Peyer's patch (tissue), 4 donors: ENCODE measurements around the gene TMPRSS13. TPM values are rescaled to one million over a fixed set of nuclear protein-coding genes. Genes with fewer than 3 reads are reported as not detected.
A peak's percentile ranks its signal among the peaks of the same experiment; 100 is the strongest.

Experiments used
- DNase-seq, 3 donors: peaks; one replicate each; pipeline ENCODE4 v3.0.0-alpha.2; 2017 to 2019
- H3K27ac ChIP-seq, 4 donors: fragments of 200-600 bp; sonication (generic); one replicate each; pipeline ENCODE4 v1.5.1; 2016 to 2019
- H3K27me3 ChIP-seq, 2 donors: fragments of 200-600 bp; sonication (generic); one replicate each; pipeline ENCODE4 v1.5.1; 2019
- H3K36me3 ChIP-seq, 3 donors: fragments of 200-600 bp; sonication (generic); one replicate each; pipeline ENCODE4 v1.5.1; 2016 to 2019
- H3K4me1 ChIP-seq, 4 donors: fragments of 200-600 bp; sonication (generic); one replicate each; pipeline ENCODE4 v1.5.1; 2016 to 2019
- H3K4me3 ChIP-seq, 4 donors: fragments of 200-600 bp; sonication (generic); 1 replicate in 3 of 4; 2 replicates in 1 of 4; pipeline ENCODE4 v1.5.1; 2016 to 2019; ENCODE audit warnings: mild to moderate bottlenecking in 1 of 4
- H3K9me3 ChIP-seq, 4 donors: fragments of 200-600 bp; sonication (generic); one replicate each; pipeline ENCODE4 v1.5.1; 2016 to 2019; ENCODE audit warnings: mild to moderate bottlenecking in 1 of 4
- POLR2A ChIP-seq, 2 donors: fragments of 450-650 bp; IDR thresholded peaks; one replicate each; pipeline ENCODE4 v1.5.1; 2017; ENCODE audit warnings: antibody characterized with exemption in 2 of 2, mild to moderate bottlenecking in 2 of 2, moderate library complexity in 2 of 2
- total RNA-seq, 4 donors: library from RNA; depleted of rRNA; stranded (reverse); fragments of >200 nt; gene quantifications; one replicate each; pipeline ENCODE4 v1.1.0, GENCODE V29; 2016
- TF ChIP-seq, protein P1 (sequence below), 6 experiments: fragments of 450-650 bp in 4 of 6; fragments of 200-600 bp in 2 of 6; sonication (generic) in 1 of 6; IDR thresholded peaks; one replicate each; pipeline ENCODE4 v1.5.1; 2017 to 2019; ENCODE audit warnings: antibody characterized with exemption in 6 of 6, mild to moderate bottlenecking in 3 of 6, moderate library complexity in 1 of 6

Gene TMPRSS13
- total RNA-seq, 4 donors from 2014 or later, result not detected

DNA sequence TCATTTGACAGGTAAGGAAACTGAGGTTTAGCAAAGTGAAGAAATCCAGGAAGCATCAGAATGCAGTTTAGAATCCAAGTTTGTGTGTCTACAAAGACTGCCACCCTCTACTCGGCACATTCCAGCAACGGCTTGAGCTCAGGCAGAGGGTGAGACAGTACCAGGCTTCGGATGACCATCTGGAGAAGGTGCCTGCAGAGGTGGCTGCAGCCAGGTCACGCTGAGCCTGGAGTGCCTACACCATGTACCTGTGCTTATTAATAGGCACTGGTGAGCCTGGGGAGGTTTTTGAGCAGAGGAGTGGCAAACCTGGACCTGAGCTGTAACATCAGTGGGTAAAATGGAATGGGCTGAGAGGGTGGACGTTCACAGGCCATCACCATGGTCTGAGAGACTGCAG is 57.4 kb downstream of the TMPRSS13 start:
- no peak overlapping the region for H3K4me3 ChIP-seq
- DNase-seq, result no peak
- H3K27ac ChIP-seq, result peak overlapping the region in 1 of 4 donors; percentile 68
- H3K9me3 ChIP-seq, result no peaks in the 10 kb centered on the region
- peaks cover 0 to 7% of the 10 kb centered on the region in 2 donors for H3K27me3 ChIP-seq
- H3K36me3 ChIP-seq, result no peaks in the 10 kb centered on the region
- no peak for TF ChIP-seq POLR2A (IDR thresholded peaks at IDR 0.05)
- TF ChIP-seq, protein P1, sequence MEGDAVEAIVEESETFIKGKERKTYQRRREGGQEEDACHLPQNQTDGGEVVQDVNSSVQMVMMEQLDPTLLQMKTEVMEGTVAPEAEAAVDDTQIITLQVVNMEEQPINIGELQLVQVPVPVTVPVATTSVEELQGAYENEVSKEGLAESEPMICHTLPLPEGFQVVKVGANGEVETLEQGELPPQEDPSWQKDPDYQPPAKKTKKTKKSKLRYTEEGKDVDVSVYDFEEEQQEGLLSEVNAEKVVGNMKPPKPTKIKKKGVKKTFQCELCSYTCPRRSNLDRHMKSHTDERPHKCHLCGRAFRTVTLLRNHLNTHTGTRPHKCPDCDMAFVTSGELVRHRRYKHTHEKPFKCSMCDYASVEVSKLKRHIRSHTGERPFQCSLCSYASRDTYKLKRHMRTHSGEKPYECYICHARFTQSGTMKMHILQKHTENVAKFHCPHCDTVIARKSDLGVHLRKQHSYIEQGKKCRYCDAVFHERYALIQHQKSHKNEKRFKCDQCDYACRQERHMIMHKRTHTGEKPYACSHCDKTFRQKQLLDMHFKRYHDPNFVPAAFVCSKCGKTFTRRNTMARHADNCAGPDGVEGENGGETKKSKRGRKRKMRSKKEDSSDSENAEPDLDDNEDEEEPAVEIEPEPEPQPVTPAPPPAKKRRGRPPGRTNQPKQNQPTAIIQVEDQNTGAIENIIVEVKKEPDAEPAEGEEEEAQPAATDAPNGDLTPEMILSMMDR (IDR thresholded peaks at IDR 0.05), result no peak
- H3K4me1 ChIP-seq, result peaks cover 0 to 31% (median 8%) of the 10 kb centered on the region in 4 donors

DNA sequence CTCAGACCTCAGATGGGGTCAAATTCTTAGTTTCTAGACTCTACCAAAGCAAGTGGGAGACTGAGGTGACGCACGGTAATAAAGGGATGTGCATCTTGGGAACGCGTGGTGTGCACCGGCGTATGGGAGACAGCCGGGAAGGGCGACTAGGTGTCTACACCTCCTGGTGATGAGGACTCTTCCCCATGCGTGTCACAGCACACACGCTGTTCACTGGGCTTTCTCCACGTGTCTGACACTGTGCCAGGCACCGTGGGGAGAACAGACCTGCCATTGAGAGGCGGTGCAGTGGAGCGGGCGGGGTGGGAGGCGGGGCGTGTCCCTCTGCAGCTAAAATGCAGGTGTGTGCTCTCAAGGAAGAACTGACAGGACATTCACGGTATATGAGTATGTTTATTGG is 58.0 kb downstream of the TMPRSS13 start:
- H3K4me1 ChIP-seq, result peaks cover 0 to 31% (median 4%) of the 10 kb centered on the region in 4 donors

DNA sequence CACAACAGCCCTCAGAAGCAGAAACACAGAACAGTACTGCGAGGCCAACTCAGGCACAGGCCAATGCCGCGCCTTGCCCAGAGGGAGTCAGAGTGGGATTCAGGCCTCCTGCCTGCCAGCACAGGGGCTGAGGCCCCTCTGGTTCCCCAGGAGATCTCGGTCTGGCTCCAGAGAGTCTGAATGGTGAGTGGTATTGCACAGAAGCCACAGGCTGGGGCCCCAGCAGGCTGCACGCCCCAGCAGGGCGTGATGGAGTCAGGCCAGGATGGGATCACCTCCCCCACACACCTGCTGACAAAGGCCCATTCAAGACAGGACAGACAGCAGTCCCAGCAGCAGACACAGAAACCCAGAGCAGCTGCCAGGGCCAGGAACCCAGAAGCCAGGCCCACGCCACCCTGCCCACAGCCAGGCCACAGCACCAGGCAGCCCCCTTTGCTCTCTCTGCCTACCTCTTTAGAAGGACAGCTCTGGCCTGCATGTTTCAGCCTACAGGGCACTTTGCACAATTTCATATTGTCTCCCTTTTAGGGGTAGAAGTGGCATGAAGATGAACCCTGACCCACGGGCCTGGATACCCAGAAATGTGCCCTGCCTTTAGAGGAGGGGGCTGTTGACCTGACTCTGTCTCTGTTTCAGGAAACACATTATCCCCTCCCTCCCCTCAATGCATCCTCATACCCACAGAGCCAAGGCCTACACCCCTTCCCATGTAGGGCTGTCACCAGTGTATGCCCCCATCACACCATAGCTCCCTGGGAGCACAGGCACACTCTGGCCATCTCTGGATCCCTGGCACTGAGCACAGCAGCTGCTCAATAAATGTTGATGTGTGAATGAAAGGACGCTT is 58.9 kb downstream of the TMPRSS13 start:
- no peak for DNase-seq
- no peaks in the 10 kb centered on the region for H3K9me3 ChIP-seq
- no peaks in the 10 kb centered on the region for H3K27me3 ChIP-seq
- H3K4me3 ChIP-seq, result no peak overlapping the region
- TF ChIP-seq, protein P1 (IDR thresholded peaks at IDR 0.05), result no peak
- no peak for TF ChIP-seq POLR2A (IDR thresholded peaks at IDR 0.05)
- peak overlapping the region in 1 of 4 donors; percentile 51 for H3K27ac ChIP-seq
- H3K4me1 ChIP-seq, result peaks cover 0 to 22% (median under 1%) of the 10 kb centered on the region in 4 donors
- H3K36me3 ChIP-seq, result no peaks in the 10 kb centered on the region

More for the DNA sequence above, 58.0 kb downstream of the TMPRSS13 start:
- Histone ChIP-seq H3K27ac (no peak overlapping the region), H3K4me3 (no peak overlapping the region), H3K36me3 (no peaks in the 10 kb centered on the region), H3K9me3 (no peaks in the 10 kb centered on the region), H3K27me3 (peaks cover 0 to under 1% of the 10 kb centered on the region in 2 donors)
- no peak for DNase-seq
- TF ChIP-seq, protein P1 (IDR thresholded peaks at IDR 0.05), result no peak
- TF ChIP-seq POLR2A (IDR thresholded peaks at IDR 0.05), result no peak

DNA sequence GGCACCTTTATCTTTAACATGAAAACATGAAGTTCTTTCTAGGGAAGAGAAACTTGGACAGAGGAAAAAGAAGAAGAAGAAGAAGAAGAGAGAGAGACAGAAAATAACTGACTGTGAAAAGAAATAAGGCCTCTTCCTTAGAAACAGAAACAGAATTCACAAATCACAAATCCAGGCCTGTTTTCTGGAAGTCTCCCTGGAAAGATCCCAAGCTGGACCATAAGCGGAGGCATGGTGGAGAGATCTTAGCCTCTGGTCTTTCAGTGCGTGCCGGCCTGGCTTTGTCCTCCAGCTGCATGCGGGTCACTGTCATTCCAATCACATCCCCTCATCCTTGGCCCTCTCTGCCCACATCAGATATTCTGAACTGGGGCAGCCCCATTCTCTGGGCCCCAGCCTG is 59.6 kb downstream of the TMPRSS13 start:
- no peaks in the 10 kb centered on the region for H3K36me3 ChIP-seq
- no peaks in the 10 kb centered on the region for H3K27me3 ChIP-seq
- H3K4me3 ChIP-seq, result no peak overlapping the region
- TF ChIP-seq, protein P1 (IDR thresholded peaks at IDR 0.05), result no peak
- TF ChIP-seq POLR2A (IDR thresholded peaks at IDR 0.05), result no peak
- H3K27ac ChIP-seq, result peak overlapping the region in 1 of 4 donors; percentile 51
- H3K9me3 ChIP-seq, result no peaks in the 10 kb centered on the region
- DNase-seq, result no peak
- H3K4me1 ChIP-seq, result peaks cover 0 to 22% (median 0%) of the 10 kb centered on the region in 4 donors

DNA sequence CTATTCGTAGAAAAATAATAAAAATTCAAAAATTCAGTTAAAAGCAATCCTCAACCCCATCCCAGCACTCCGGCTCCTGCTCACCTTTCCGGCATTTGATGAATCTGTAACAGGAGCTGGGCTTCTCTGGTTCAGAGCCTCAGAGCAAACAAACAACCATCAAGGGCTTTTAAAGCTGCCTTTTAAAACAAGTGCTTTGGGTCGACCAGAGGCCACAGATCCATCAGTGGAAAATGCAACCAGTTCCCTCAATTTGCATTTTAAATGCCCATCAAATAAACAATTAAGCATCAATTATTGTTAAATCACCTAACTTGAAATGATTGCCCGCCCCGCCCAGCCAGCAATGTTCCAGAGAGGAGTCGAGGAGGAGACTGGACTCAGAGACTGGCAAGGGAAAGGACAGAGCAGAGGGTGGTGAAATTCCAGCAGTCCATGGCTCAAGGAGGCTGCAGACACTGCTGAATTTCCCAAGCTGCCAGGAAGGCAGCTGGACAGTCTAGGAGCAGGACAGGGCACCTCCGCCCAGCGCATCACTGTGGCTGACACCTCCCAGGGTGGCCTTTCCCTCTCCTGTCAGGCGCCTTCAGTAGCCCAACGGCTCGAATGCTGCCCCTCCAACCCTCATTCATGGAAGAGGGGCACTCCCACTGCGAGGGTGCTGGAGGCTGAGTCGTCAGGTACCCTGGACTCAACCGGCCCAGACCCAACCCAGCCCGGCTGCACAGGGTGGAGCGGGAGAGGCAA is 60.2 kb downstream of the TMPRSS13 start:
- peak overlapping the region in 1 of 4 donors; percentile 51 for H3K27ac ChIP-seq
- H3K4me1 ChIP-seq, result peaks cover 0 to 22% (median 0%) of the 10 kb centered on the region in 4 donors

More for the DNA sequence above, 60.2 kb downstream of the TMPRSS13 start:
- Histone ChIP-seq H3K36me3 (no peaks in the 10 kb centered on the region), H3K4me3 (no peak overlapping the region), H3K9me3 (no peaks in the 10 kb centered on the region), H3K27me3 (no peaks in the 10 kb centered on the region)
- DNase-seq, result no peak
- TF ChIP-seq, protein P1 (IDR thresholded peaks at IDR 0.05), result no peak
- no peak for TF ChIP-seq POLR2A (IDR thresholded peaks at IDR 0.05)
